WTC11 (cell line): ENCODE data around the gene ASF1A. TPM values are rescaled to one million over a fixed set of nuclear protein-coding genes. Genes with fewer than 3 reads are reported as not detected.

ENCODE experiments used
- AFF4 ChIP-seq: sonication (generic); formaldehyde crosslinking; IDR thresholded peaks from 2 replicates; pipeline ENCODE4 v1.8.1; 2023; ENCODE audit warnings: mild to moderate bottlenecking, missing genetic modification reagents, borderline replicate concordance
- ATF1 ChIP-seq: sonication (generic); formaldehyde crosslinking; IDR thresholded peaks from 2 replicates; pipeline ENCODE4 v1.8.1; 2023; ENCODE audit warnings: mild to moderate bottlenecking, moderate library complexity, missing genetic modification reagents
- ATF3 ChIP-seq: sonication (generic); formaldehyde crosslinking; conservative IDR thresholded peaks from 2 replicates; pipeline ENCODE4 v1.8.1; 2022; ENCODE audit warnings: mild to moderate bottlenecking, missing genetic modification reagents
- CDX4 ChIP-seq: fragments of 250-450 bp; sonication (Bioruptor Pico); IDR thresholded peaks from 2 replicates; pipeline ENCODE4 v1.9.0; 2021; ENCODE audit warnings: moderate library complexity, mild to moderate bottlenecking, inconsistent platforms, borderline replicate concordance
- CREB1 ChIP-seq: sonication (generic); formaldehyde crosslinking; IDR thresholded peaks from 2 replicates; pipeline ENCODE4 v1.8.0; 2023; ENCODE audit warnings: mild to moderate bottlenecking, missing genetic modification reagents
- GRHL2 ChIP-seq: fragments of 250-450 bp; sonication (Bioruptor Pico); IDR thresholded peaks from 2 replicates; pipeline ENCODE4 v1.8.0; 2022; ENCODE audit warnings: mild to moderate bottlenecking, moderate library complexity; ENCODE audit not compliant: insufficient replicate concordance, severe bottlenecking
- MAX ChIP-seq: sonication (generic); formaldehyde crosslinking; IDR thresholded peaks from 2 replicates; pipeline ENCODE4 v1.8.0; 2022; ENCODE audit warnings: mild to moderate bottlenecking, missing genetic modification reagents
- MLX ChIP-seq: sonication (generic); formaldehyde crosslinking; IDR thresholded peaks from 2 replicates; pipeline ENCODE4 v1.8.1; 2023; ENCODE audit warnings: mild to moderate bottlenecking, missing genetic modification reagents, moderate library complexity
- MYBL2 ChIP-seq: sonication (generic); formaldehyde crosslinking; IDR thresholded peaks from 2 replicates; pipeline ENCODE4 v1.8.1; 2023; ENCODE audit warnings: mild to moderate bottlenecking, moderate library complexity, missing genetic modification reagents
- NR1H2 ChIP-seq: sonication (generic); formaldehyde crosslinking; IDR thresholded peaks from 2 replicates; pipeline ENCODE4 v1.9.0; 2021; ENCODE audit warnings: mild to moderate bottlenecking, moderate library complexity, missing genetic modification reagents
- SMAD4 ChIP-seq: sonication (generic); formaldehyde crosslinking; IDR thresholded peaks from 2 replicates; pipeline ENCODE4 v1.8.0; 2022; ENCODE audit warnings: mild to moderate bottlenecking, missing genetic modification reagents
- SOX15 ChIP-seq: fragments of 250-450 bp; sonication (Bioruptor Pico); IDR thresholded peaks from 2 replicates; pipeline ENCODE4 v1.9.0; 2021; ENCODE audit warnings: mild to moderate bottlenecking
- ZNF512 ChIP-seq: sonication (generic); formaldehyde crosslinking; IDR thresholded peaks from 2 replicates; pipeline ENCODE4 v1.8.1; 2022; ENCODE audit warnings: missing genetic modification reagents, borderline replicate concordance
- total RNA-seq: library from RNA; stranded (reverse); gene quantifications from 3 replicates; pipeline ENCODE4 v1.2.3, GENCODE V29; 2021
- TF ChIP-seq, protein P1 (sequence below): fragments of 250-450 bp; sonication (Bioruptor Pico); IDR thresholded peaks from 2 replicates; pipeline ENCODE4 v1.9.0; 2021; ENCODE audit warnings: mild to moderate bottlenecking
- TF ChIP-seq, protein P2 (sequence below): sonication (generic); formaldehyde crosslinking; IDR thresholded peaks from 2 replicates; pipeline ENCODE4 v1.8.1; 2023; ENCODE audit warnings: mild to moderate bottlenecking, missing genetic modification reagents
- TF ChIP-seq, protein P3 (sequence below): sonication (generic); formaldehyde crosslinking; IDR thresholded peaks from 2 replicates; pipeline ENCODE4 v1.8.0; 2023; ENCODE audit warnings: missing genetic modification reagents, mild to moderate bottlenecking, borderline replicate concordance
- TF ChIP-seq, protein P4 (sequence below): fragments of 250-450 bp; sonication (Bioruptor Pico); IDR thresholded peaks from 2 replicates; pipeline ENCODE4 v1.9.0; 2021; ENCODE audit warnings: mild to moderate bottlenecking

ASF1A gene
- total RNA-seq, 1 experiment from 2014 or later: 36.7 TPM

DNA sequence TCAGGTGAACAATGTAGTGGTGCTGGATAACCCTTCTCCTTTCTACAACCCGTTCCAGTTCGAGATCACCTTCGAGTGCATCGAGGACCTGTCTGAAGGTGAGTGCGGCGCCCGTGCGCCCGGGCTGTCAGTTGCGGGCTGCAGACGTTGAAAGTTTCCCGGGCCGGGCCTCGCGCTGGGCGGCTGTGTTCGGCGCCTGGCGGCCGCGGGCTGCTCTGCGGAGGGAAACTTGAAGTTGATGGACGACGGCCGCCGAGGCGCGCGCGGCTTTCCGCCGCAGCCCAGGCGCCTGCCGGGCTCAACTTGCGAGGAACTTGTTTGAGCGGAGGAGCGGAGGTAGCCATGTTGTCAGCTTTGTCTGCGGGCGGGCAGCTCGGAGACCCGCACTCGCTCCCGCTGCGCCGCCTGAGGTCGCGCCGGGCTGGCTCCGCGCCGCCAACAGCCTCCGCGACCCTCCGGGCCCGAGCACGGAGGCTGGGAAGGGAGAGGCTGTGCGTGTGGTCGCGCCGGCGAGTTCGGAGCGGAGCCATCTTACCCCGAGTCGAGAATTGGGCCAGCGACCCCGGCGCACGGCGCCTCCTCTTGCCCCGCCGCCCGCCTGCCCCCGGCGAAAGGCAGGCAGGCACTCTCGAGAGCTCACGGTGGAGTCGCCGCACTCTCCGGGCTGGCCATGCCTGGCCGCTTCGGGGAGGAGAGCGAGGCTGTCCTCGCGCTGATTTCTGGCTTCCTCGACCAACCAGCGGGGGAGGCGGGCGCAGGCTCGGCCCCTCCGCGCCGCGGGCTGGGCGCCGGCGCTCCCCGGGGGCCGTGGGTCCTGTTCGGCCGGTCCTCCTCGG, 691 bp downstream of the ASF1A start (continued):
- TF ChIP-seq AFF4 (no peak), ATF3 (no peak), CDX4 (no peak), CREB1 (no peak), MYBL2 (CRISPR knock-in tag) (no peak), ZNF512 (0 out of 2 replicates have a peak, but pooled peaks have one; percentile 13), ATF1 (CRISPR knock-in tag) (no peak), GRHL2 (CRISPR knock-in tag) (no peak), MAX (CRISPR knock-in tag) (peak; percentile 57; the same call in 1 of the 2 replicates), NR1H2 (CRISPR knock-in tag) (no peak), SOX15 (CRISPR knock-in tag) (no peak), MLX (CRISPR knock-in tag) (no peak), SMAD4 (no peak)
- TF ChIP-seq, protein P1, sequence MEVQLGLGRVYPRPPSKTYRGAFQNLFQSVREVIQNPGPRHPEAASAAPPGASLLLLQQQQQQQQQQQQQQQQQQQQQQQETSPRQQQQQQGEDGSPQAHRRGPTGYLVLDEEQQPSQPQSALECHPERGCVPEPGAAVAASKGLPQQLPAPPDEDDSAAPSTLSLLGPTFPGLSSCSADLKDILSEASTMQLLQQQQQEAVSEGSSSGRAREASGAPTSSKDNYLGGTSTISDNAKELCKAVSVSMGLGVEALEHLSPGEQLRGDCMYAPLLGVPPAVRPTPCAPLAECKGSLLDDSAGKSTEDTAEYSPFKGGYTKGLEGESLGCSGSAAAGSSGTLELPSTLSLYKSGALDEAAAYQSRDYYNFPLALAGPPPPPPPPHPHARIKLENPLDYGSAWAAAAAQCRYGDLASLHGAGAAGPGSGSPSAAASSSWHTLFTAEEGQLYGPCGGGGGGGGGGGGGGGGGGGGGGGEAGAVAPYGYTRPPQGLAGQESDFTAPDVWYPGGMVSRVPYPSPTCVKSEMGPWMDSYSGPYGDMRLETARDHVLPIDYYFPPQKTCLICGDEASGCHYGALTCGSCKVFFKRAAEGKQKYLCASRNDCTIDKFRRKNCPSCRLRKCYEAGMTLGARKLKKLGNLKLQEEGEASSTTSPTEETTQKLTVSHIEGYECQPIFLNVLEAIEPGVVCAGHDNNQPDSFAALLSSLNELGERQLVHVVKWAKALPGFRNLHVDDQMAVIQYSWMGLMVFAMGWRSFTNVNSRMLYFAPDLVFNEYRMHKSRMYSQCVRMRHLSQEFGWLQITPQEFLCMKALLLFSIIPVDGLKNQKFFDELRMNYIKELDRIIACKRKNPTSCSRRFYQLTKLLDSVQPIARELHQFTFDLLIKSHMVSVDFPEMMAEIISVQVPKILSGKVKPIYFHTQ (CRISPR knock-in tag): no peak
- TF ChIP-seq, protein P2, sequence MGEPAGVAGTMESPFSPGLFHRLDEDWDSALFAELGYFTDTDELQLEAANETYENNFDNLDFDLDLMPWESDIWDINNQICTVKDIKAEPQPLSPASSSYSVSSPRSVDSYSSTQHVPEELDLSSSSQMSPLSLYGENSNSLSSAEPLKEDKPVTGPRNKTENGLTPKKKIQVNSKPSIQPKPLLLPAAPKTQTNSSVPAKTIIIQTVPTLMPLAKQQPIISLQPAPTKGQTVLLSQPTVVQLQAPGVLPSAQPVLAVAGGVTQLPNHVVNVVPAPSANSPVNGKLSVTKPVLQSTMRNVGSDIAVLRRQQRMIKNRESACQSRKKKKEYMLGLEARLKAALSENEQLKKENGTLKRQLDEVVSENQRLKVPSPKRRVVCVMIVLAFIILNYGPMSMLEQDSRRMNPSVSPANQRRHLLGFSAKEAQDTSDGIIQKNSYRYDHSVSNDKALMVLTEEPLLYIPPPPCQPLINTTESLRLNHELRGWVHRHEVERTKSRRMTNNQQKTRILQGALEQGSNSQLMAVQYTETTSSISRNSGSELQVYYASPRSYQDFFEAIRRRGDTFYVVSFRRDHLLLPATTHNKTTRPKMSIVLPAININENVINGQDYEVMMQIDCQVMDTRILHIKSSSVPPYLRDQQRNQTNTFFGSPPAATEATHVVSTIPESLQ (CRISPR knock-in tag): no peak
- TF ChIP-seq, protein P3, sequence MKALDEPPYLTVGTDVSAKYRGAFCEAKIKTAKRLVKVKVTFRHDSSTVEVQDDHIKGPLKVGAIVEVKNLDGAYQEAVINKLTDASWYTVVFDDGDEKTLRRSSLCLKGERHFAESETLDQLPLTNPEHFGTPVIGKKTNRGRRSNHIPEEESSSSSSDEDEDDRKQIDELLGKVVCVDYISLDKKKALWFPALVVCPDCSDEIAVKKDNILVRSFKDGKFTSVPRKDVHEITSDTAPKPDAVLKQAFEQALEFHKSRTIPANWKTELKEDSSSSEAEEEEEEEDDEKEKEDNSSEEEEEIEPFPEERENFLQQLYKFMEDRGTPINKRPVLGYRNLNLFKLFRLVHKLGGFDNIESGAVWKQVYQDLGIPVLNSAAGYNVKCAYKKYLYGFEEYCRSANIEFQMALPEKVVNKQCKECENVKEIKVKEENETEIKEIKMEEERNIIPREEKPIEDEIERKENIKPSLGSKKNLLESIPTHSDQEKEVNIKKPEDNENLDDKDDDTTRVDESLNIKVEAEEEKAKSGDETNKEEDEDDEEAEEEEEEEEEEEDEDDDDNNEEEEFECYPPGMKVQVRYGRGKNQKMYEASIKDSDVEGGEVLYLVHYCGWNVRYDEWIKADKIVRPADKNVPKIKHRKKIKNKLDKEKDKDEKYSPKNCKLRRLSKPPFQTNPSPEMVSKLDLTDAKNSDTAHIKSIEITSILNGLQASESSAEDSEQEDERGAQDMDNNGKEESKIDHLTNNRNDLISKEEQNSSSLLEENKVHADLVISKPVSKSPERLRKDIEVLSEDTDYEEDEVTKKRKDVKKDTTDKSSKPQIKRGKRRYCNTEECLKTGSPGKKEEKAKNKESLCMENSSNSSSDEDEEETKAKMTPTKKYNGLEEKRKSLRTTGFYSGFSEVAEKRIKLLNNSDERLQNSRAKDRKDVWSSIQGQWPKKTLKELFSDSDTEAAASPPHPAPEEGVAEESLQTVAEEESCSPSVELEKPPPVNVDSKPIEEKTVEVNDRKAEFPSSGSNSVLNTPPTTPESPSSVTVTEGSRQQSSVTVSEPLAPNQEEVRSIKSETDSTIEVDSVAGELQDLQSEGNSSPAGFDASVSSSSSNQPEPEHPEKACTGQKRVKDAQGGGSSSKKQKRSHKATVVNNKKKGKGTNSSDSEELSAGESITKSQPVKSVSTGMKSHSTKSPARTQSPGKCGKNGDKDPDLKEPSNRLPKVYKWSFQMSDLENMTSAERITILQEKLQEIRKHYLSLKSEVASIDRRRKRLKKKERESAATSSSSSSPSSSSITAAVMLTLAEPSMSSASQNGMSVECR (CRISPR knock-in tag): no peak
- TF ChIP-seq, protein P4, sequence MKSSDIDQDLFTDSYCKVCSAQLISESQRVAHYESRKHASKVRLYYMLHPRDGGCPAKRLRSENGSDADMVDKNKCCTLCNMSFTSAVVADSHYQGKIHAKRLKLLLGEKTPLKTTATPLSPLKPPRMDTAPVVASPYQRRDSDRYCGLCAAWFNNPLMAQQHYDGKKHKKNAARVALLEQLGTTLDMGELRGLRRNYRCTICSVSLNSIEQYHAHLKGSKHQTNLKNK (CRISPR knock-in tag): no peak
